Smooth muscle cell (in vitro differentiated cells): Measurements from ENCODE around the gene CFAP77. TPM values are rescaled to one million over a fixed set of nuclear protein-coding genes. Genes with fewer than 3 reads are reported as not detected.

Experiments
- DNase-seq: peaks from one replicate; lab custom pipeline; 2025; ENCODE audit not compliant: unreplicated experiment; lab: John Stamatoyannopoulos, UW
- H2AFZ ChIP-seq: fragments of 200-600 bp; sonication (generic); 2 replicates; pipeline ENCODE4 v1.6.0; 2016; ENCODE audit warnings: antibody characterized with exemption, low read depth, mild to moderate bottlenecking
- H3F3A ChIP-seq: fragments of 200-600 bp; sonication (generic); 2 replicates; pipeline ENCODE4 v1.6.0; 2017; ENCODE audit warnings: antibody characterized with exemption, low read depth
- H3K27ac ChIP-seq: fragments of 200-600 bp; sonication (generic); 2 replicates; pipeline ENCODE4 v1.5.1; 2016; ENCODE audit warnings: low read depth, mild to moderate bottlenecking
- H3K27me3 ChIP-seq: fragments of 200-600 bp; sonication (generic); 2 replicates; pipeline ENCODE4 v1.6.1; 2016; ENCODE audit warnings: low read depth, mild to moderate bottlenecking
- H3K36me3 ChIP-seq: fragments of 200-600 bp; sonication (generic); 2 replicates; pipeline ENCODE4 v1.5.1; 2016; ENCODE audit warnings: low read depth
- H3K4me1 ChIP-seq: fragments of 200-600 bp; sonication (generic); 2 replicates; pipeline ENCODE4 v1.5.1; 2016; ENCODE audit warnings: low read depth
- H3K4me2 ChIP-seq: fragments of 200-600 bp; sonication (generic); 2 replicates; pipeline ENCODE4 v1.6.0; 2016; ENCODE audit warnings: mild to moderate bottlenecking
- H3K4me3 ChIP-seq: fragments of 200-600 bp; sonication (generic); 2 replicates; pipeline ENCODE4 v1.5.1; 2016; ENCODE audit warnings: mild to moderate bottlenecking
- H3K79me2 ChIP-seq: fragments of 200-600 bp; sonication (generic); 2 replicates; pipeline ENCODE4 v1.6.0; 2016; ENCODE audit warnings: low read depth, mild to moderate bottlenecking
- H3K9ac ChIP-seq: fragments of 200-600 bp; sonication (generic); 2 replicates; pipeline ENCODE4 v1.6.0; 2016; ENCODE audit warnings: low read depth
- H3K9me3 ChIP-seq: fragments of 200-600 bp; sonication (generic); replicated peaks from 2 replicates; pipeline ENCODE4 v1.5.1; 2016; ENCODE audit warnings: low read depth
- H4K20me1 ChIP-seq: fragments of 200-600 bp; sonication (generic); 2 replicates; pipeline ENCODE4 v1.6.0; 2016; ENCODE audit warnings: low read depth
- CTCF ChIP-seq: fragments of 200-600 bp; sonication (generic); IDR thresholded peaks from 2 replicates; pipeline ENCODE4 v1.5.1; 2017; ENCODE audit warnings: borderline replicate concordance, mild to moderate bottlenecking, antibody characterized with exemption; ENCODE audit not compliant: insufficient read depth, poor library complexity, severe bottlenecking
- WGBS: methylation state at CpG from one replicate; pipeline ENCODE4 v1.1.7; 2016; ENCODE audit warnings: low lambda C conversion rate; 5-methylcytosine and 5-hydroxymethylcytosine counted together
- polyA plus RNA-seq: library from polyadenylated mRNA; unstranded; fragments of >200 nt; fragmentation: Nextera tagmentation; extraction: Ambion mirVana; gene quantifications from 2 replicates; pipeline ENCODE4 v1.2.1, GENCODE V29; 2016
- total RNA-seq: library from RNA; depleted of rRNA; stranded (reverse); fragments of >200 nt; gene quantifications from 2 replicates; pipeline ENCODE4 v1.2.3, GENCODE V29; 2014

CFAP77 gene
- total and polyA plus RNA-seq, 2 experiments from 2014 or later: 0.31 TPM; not detected in 1

GRCh38 chr9:132579427-132579798 is 169.4 kb downstream of the CFAP77 start:
- WGBS: 32% methylated on average over 15 of the region's 15 CpGs
- no peaks in the 10 kb centered on the region for H3K9me3 ChIP-seq
- H3K79me2 ChIP-seq: no peaks in the 10 kb centered on the region
- no peak overlapping the region for H3K9ac ChIP-seq
- peaks cover 93% of the 10 kb centered on the region for H3K27me3 ChIP-seq
- TF ChIP-seq CTCF: no peak
- H3K4me2 ChIP-seq: no peak overlapping the region
- no peak overlapping the region for H3K27ac ChIP-seq
- no peak for DNase-seq
- H4K20me1 ChIP-seq: peaks cover 7% of the 10 kb centered on the region
- no peak overlapping the region for H3K4me3 ChIP-seq
- H2AFZ ChIP-seq: no peak overlapping the region
- H3K4me1 ChIP-seq: no peaks in the 10 kb centered on the region
- H3K36me3 ChIP-seq: no peaks in the 10 kb centered on the region
- no peaks in the 10 kb centered on the region for H3F3A ChIP-seq

GRCh38 chr9:132582276-132582785 is 172.3 kb downstream of the CFAP77 start, which contains the start of gene BARHL1:
TSS of gene BARHL1 (plus strand) at chr9:132582606. CDS start at chr9:132582798, 192 bp downstream.
- no peak for TF ChIP-seq CTCF
- H4K20me1 ChIP-seq: peaks cover 9% of the 10 kb centered on the region
- no peaks in the 10 kb centered on the region for H3K36me3 ChIP-seq
- H2AFZ ChIP-seq: no peak within 1 kb of the TSS
- no peak for DNase-seq
- no peak within 1 kb of the TSS for H3K27ac ChIP-seq
- no peaks in the 10 kb centered on the region for H3K79me2 ChIP-seq
- whole genome bisulfite sequencing: 6% methylated on average over 20 of the region's 36 CpGs
- H3K9ac ChIP-seq: no peak within 1 kb of the TSS
- H3K27me3 ChIP-seq: peaks cover 100% of the 10 kb centered on the region
- H3F3A ChIP-seq: no peaks in the 10 kb centered on the region
- peak within 1 kb of the TSS; percentile 45 for H3K4me3 ChIP-seq
- H3K4me1 ChIP-seq: peaks cover 19% of the 10 kb centered on the region
- no peaks in the 10 kb centered on the region for H3K9me3 ChIP-seq
- H3K4me2 ChIP-seq: peak within 1 kb of the TSS; percentile 81

- H3K79me2 ChIP-seq: no peaks in the 10 kb centered on the region
- no peaks in the 10 kb centered on the region for H3F3A ChIP-seq
- no peak for TF ChIP-seq CTCF
- H3K4me2 ChIP-seq: no peak overlapping the region
- H3K4me1 ChIP-seq: peaks cover 19% of the 10 kb centered on the region
- H3K4me3 ChIP-seq: no peak overlapping the region
- no peak overlapping the region for H2AFZ ChIP-seq
- H3K36me3 ChIP-seq: no peaks in the 10 kb centered on the region
- no peak overlapping the region for H3K27ac ChIP-seq
- WGBS: 56% methylated on average over 34 of the region's 37 CpGs
- H3K9me3 ChIP-seq: no peaks in the 10 kb centered on the region
- peaks cover 15% of the 10 kb centered on the region for H4K20me1 ChIP-seq
- DNase-seq: no peak
- no peak overlapping the region for H3K9ac ChIP-seq
- peaks cover 100% of the 10 kb centered on the region for H3K27me3 ChIP-seq
Observed at GRCh38 chr9:132582786-132583583, 173.0 kb downstream of the CFAP77 start.
